Measurements from ENCODE around the gene TEP1. TPM values are rescaled to one million over a fixed set of nuclear protein-coding genes. Genes with fewer than 3 reads are reported as not detected.

Gene TEP1
- total RNA-seq (2022; extraction: Qiagen RNA extraction; ENCODE audit: low read depth), result 10.0 to 11.9 TPM (median 10.7 TPM) in 5 replicates

DNA sequence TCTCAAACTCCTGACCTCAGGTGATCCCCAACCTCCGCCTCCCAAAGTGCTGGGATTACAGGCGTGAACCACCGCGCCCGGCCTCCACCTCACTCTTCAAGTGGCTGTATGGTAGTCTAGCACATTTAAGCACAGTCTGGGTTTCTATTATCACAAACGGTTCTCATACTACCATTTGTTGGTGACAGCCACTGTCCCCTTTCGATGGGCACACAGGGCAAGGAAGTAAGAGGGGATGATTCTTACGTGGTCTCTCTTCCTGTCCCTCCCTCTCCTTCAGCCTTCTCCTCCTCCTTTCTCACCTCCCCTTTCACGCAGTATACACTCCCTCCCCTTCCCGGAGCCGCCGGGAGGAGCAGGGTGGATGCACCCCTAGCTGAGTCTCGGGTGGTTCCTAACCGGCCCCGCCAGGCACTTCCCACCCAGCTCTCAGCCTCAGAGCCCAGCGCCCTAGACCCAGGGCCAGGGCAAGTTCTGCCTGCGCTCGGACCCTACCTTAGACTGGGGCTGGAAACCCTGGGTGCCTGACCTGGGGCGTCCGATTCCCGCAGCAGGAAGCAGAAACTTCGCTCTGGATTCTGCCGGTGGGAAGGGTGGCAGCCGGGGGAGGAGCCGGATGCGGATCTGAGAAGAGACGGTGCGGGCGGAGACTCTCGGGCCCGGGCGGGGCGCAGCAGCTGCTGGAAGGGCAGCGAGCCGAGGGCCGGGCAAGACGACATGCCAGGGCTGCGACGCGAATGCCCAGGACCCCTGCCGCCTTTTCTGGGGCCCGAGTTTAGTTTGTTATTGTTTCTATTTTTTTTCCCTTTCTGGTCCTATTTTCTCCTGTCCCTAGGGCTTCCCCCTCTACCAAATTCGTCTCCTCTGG lies at the start of gene TEP1:
Gene TEP1 (minus strand): TSS at position 626 of the 868 bp plus-strand sequence. CDS start 5,062 bp downstream, outside the sequence.

DNA sequence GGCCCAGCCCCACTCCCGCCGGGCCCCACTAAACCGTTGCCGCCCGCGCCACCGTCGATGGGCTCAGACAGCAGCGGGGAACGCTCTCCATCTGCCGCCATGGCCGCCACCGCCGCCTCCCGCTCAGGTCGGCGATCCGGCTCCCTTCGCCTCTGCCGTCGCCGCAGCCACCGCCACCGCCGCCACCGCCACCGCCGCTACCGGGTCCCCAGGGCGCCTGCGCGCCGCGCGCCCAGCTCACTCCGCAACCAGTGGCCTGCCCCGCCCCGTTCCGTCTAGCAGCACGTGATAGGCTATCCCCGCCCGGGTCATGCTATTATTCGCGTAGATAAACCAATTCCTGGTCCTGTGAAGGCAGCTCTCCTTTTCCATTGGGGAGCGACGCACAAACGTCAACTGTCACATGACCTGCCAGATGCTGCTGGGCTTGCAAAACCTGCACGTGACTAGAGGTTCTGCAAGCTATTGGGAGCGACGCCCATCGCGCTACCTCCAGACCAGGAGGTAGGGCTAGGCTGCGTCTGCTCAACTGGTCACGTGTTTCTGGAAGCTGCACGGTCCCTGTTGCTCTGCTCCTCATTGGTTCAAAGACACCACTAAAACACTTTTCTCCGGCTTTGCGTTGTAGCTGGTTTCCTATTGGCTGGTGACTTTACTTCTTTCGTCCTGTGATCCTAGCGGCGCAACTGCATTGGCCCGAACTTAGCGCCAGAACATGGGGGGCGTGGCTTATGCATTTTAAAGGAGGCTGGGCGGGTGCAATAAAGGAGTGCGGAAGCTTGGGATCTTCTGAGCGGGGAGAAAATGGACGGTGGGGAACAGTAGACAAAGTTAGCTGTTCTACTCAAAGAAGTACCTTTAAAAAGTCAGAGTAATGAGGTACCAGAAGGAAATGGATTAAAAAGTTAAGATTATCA lies 48.2 kb upstream of the TEP1 start, which contains the start of gene PIP4P1:
Gene PIP4P1 (minus strand): TSS at position 210 of the 917 bp plus-strand sequence. CDS start 109 bp downstream, at position 101.

GRCh38 chr14:20454516-20455354 lies 41.4 kb upstream of the TEP1 start, which contains the start of the genes APEX1 and OSGEP:
APEX1 (plus strand) TSS chr14:20455226; CDS start chr14:20455646, 420 bp downstream.
OSGEP (minus strand) TSS chr14:20454812; CDS start chr14:20454683, 129 bp downstream.

GRCh38 chr14:20435582-20436362 lies 22.5 kb upstream of the TEP1 start, which contains the start of gene KLHL33:
KLHL33 (minus strand) TSS chr14:20436166; CDS start chr14:20435811, 355 bp downstream.

GRCh38 chr14:20343092-20343861 lies 70.0 kb downstream of the TEP1 start, which contains the start of gene PARP2:
PARP2 (plus strand) TSS chr14:20343635; CDS start chr14:20343642, 7 bp downstream.

DNA sequence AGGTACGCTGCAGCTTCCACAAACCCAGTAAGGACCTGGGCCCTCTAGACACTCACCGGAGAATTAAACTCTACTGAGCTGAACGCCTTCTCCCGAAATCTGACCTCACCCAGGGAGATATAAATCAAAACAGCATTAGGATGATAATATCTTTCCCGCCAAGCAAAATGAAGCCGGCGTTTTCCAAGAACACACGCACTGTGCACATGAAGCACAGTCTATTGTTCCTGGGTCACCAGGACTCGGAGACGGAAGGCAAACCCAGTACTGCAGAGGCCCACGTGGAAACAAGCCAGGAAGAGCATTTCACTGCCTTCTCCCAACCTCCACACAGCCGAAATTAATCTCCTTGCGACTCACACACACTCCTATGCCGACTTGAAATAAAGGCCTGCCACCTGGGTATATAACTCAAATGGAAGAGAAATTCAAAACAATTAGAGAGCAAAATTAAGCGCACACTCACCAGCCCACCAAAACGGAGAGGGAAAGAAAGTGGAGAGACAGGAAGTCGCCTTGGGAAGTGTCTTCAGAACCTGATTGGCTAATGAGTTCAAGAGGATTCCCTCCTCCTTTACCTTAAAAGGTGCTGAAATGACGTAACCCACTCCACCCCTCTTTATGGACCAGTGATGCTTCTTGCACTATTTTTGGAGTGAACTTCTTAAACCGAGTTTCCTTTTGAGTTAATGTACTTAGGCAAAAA lies 80.4 kb downstream of the TEP1 start, which contains the start of gene CCNB1IP1:
Gene CCNB1IP1 (minus strand): TSS at position 492 of the 706 bp plus-strand sequence. CDS start 16,756 bp downstream, outside the sequence.

Other genes starting within 250 kb of the TEP1 start
- gene OR11G2, start 222.6 kb downstream of the TEP1 start, total RNA-seq (2022; extraction: Qiagen RNA extraction; ENCODE audit: low read depth), result not detected in 5 replicates
- not detected in 5 replicates for gene OR11H6, start 189.8 kb downstream of the TEP1 start, total RNA-seq (2022; extraction: Qiagen RNA extraction; ENCODE audit: low read depth)
- gene OR11H7, start 184.5 kb downstream of the TEP1 start, total RNA-seq (2022; extraction: Qiagen RNA extraction; ENCODE audit: low read depth), result not detected in 5 replicates
- gene OR11H4, start 174.2 kb downstream of the TEP1 start, total RNA-seq (2022; extraction: Qiagen RNA extraction; ENCODE audit: low read depth), result not detected in 5 replicates
- 20.0 to 26.9 TPM (median 21.8 TPM) in 5 replicates for gene TTC5, start 107.5 kb downstream of the TEP1 start, total RNA-seq (2022; extraction: Qiagen RNA extraction; ENCODE audit: low read depth)
- gene CCNB1IP1, start 80.2 kb downstream of the TEP1 start, total RNA-seq (2022; extraction: Qiagen RNA extraction; ENCODE audit: low read depth), result 37.4 to 58.5 TPM (median 44.4 TPM) in 5 replicates
- 19.4 to 24.7 TPM (median 22.5 TPM) in 5 replicates for gene PARP2, start 69.9 kb downstream of the TEP1 start, total RNA-seq (2022; extraction: Qiagen RNA extraction; ENCODE audit: low read depth)
- gene KLHL33, start 22.7 kb upstream of the TEP1 start, total RNA-seq (2022; extraction: Qiagen RNA extraction; ENCODE audit: low read depth), result not detected in 5 replicates
- 24.1 to 29.4 TPM (median 26.2 TPM) in 5 replicates for gene OSGEP, start 41.3 kb upstream of the TEP1 start, total RNA-seq (2022; extraction: Qiagen RNA extraction; ENCODE audit: low read depth)
- gene APEX1, start 41.7 kb upstream of the TEP1 start, total RNA-seq (2022; extraction: Qiagen RNA extraction; ENCODE audit: low read depth), result 262 to 275 TPM (median 266 TPM) in 5 replicates
- gene PIP4P1, start 47.9 kb upstream of the TEP1 start, total RNA-seq (2022; extraction: Qiagen RNA extraction; ENCODE audit: low read depth), result 32.2 to 37.0 TPM (median 33.3 TPM) in 5 replicates
- 166 to 227 TPM (median 176 TPM) in 5 replicates for gene PNP, start 55.9 kb upstream of the TEP1 start, total RNA-seq (2022; extraction: Qiagen RNA extraction; ENCODE audit: low read depth)
- 0.20 to 0.37 TPM (median 0.27 TPM) in 5 replicates for gene RNASE10, start 92.0 kb upstream of the TEP1 start, total RNA-seq (2022; extraction: Qiagen RNA extraction; ENCODE audit: low read depth)
- gene RNASE9, start 147.5 kb upstream of the TEP1 start, total RNA-seq (2022; extraction: Qiagen RNA extraction; ENCODE audit: low read depth), result not detected in 5 replicates
- gene RNASE11, start 174.5 kb upstream of the TEP1 start, total RNA-seq (2022; extraction: Qiagen RNA extraction; ENCODE audit: low read depth), result not detected in 5 replicates
- not detected in 5 replicates for gene RNASE12, start 177.9 kb upstream of the TEP1 start, total RNA-seq (2022; extraction: Qiagen RNA extraction; ENCODE audit: low read depth)
- not detected in 5 replicates for gene OR6S1, start 228.2 kb upstream of the TEP1 start, total RNA-seq (2022; extraction: Qiagen RNA extraction; ENCODE audit: low read depth)

All from A549 treated with DMSO at 1 μM for 4 hours (cell line).